Astrocyte (in vitro differentiated cells and primary cell): ENCODE results near the gene SLC9A1. TPM values are rescaled to one million over a fixed set of nuclear protein-coding genes. Genes with fewer than 3 reads are reported as not detected.
A peak's percentile ranks its signal among the peaks of the same experiment; 100 is the strongest.

Source experiments
- DNase-seq: peaks from one replicate; pipeline ENCODE4 v3.0.0-alpha.2; 2010; ENCODE audit warnings: low read depth
- FAIRE-seq: peaks from 2 replicates; lab custom pipeline; 2011; peaks lifted over from hg19 to GRCh38; lab: Jason Lieb, UNC
- H2AFZ ChIP-seq: 2 replicates; pipeline ENCODE4 v1.6.0; 2012; ENCODE audit warnings: low read depth, low read length, inconsistent platforms
- H3K27ac ChIP-seq: 2 replicates; pipeline ENCODE4 v1.5.1; 2011; ENCODE audit warnings: low read depth, low read length, inconsistent platforms
- H3K27me3 ChIP-seq: 2 replicates; pipeline ENCODE4 v1.6.0; 2011; ENCODE audit warnings: low read length, inconsistent platforms; ENCODE audit not compliant: insufficient read depth
- H3K36me3 ChIP-seq: 2 replicates; pipeline ENCODE4 v1.5.1; 2011; ENCODE audit warnings: low read length, inconsistent platforms; ENCODE audit not compliant: insufficient read depth
- H3K4me1 ChIP-seq: 2 replicates; pipeline ENCODE4 v1.5.1; 2011; ENCODE audit warnings: low read length, inconsistent platforms; ENCODE audit not compliant: insufficient read depth
- H3K4me2 ChIP-seq: 2 replicates; pipeline ENCODE4 v1.6.0; 2012; ENCODE audit warnings: low read length, inconsistent platforms
- H3K4me3 ChIP-seq: 2 replicates; pipeline ENCODE4 v1.5.1; 2011; ENCODE audit warnings: low read depth, mild to moderate bottlenecking, low read length, inconsistent platforms; ENCODE audit not compliant: insufficient read depth
- H3K79me2 ChIP-seq: 2 replicates; pipeline ENCODE4 v1.6.0; 2012; ENCODE audit warnings: mild to moderate bottlenecking, low read length, inconsistent platforms; ENCODE audit not compliant: insufficient read depth
- H3K9ac ChIP-seq: 2 replicates; pipeline ENCODE4 v1.6.0; 2012; ENCODE audit warnings: mild to moderate bottlenecking, low read length, inconsistent platforms
- H3K9me3 ChIP-seq: 2 replicates; pipeline ENCODE4 v1.5.1; 2012; ENCODE audit warnings: low read depth, mild to moderate bottlenecking, low read length, inconsistent platforms; ENCODE audit not compliant: insufficient read depth
- H4K20me1 ChIP-seq: 2 replicates; pipeline ENCODE4 v1.6.0; 2012; ENCODE audit warnings: low read length, inconsistent platforms; ENCODE audit not compliant: insufficient read depth
- H3K27ac Mint-ChIP-seq: one replicate; pipeline ENCODE4 v1.8.0; 2021; ENCODE audit warnings: mild to moderate bottlenecking, mixed read lengths; ENCODE audit not compliant: unreplicated experiment
- H3K27me3 Mint-ChIP-seq: one replicate; pipeline ENCODE4 v1.8.0; 2021; ENCODE audit warnings: low read depth, mixed read lengths; ENCODE audit not compliant: unreplicated experiment
- H3K36me3 Mint-ChIP-seq: one replicate; pipeline ENCODE4 v1.8.0; 2021; ENCODE audit warnings: low read depth, mixed read lengths; ENCODE audit not compliant: unreplicated experiment
- H3K4me1 Mint-ChIP-seq: one replicate; pipeline ENCODE4 v1.8.0; 2021; ENCODE audit warnings: low read depth, mixed read lengths; ENCODE audit not compliant: unreplicated experiment
- H3K4me3 Mint-ChIP-seq: one replicate; pipeline ENCODE4 v1.8.0; 2021; ENCODE audit warnings: mild to moderate bottlenecking, moderate library complexity, mixed read lengths; ENCODE audit not compliant: unreplicated experiment
- H3K9me3 Mint-ChIP-seq: one replicate; pipeline ENCODE4 v1.8.0; 2021; ENCODE audit warnings: mild to moderate bottlenecking, mixed read lengths; ENCODE audit not compliant: unreplicated experiment
- EZH2 ChIP-seq: IDR thresholded peaks from 2 replicates; pipeline ENCODE4 v1.6.1; 2012; ENCODE audit warnings: mild to moderate bottlenecking, low read length, inconsistent platforms; ENCODE audit not compliant: insufficient read depth
- total RNA-seq: library from RNA; stranded (reverse); gene quantifications from 2 replicates; pipeline ENCODE4 v1.2.1, GENCODE V29; 2021
- TF ChIP-seq, protein P1 (sequence below): IDR thresholded peaks from 2 replicates; pipeline ENCODE4 v1.5.1; 2011; ENCODE audit warnings: low read depth, mild to moderate bottlenecking, inconsistent platforms, low read length, moderate library complexity; ENCODE audit not compliant: insufficient read depth

Gene SLC9A1
- total RNA-seq, 1 donor from 2014 or later = 49.3 TPM

DNA sequence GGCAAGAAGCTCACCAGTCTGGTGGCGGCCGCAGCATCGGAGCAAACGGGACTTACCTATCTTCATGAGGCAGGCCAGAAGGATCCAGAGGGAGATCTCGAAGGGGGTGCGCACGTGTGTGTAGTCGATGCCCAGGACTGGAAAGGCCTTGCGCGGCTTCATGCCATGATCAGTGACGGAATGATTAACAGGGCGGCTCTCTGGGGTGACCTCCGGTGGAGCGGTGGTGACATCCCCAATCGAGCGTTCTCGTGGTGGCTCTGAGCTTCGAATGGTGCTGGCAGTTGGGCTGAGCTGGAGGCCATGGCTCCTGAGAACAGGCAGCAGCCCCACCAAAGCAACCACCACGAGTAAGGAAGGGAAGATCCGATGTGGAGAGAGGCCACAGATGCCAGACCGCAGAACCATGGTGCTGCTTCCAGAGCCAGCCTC is 982 bp downstream of the SLC9A1 start:
- no peak for DNase-seq
- Mint-ChIP-seq H3K4me1 (peaks cover 29% of the 10 kb centered on the region), H3K4me3 (peak overlapping the region; percentile 93), H3K36me3 (peaks cover 3% of the 10 kb centered on the region), H3K27me3 (no peaks in the 10 kb centered on the region), H3K27ac (peak overlapping the region; percentile 42), H3K9me3 (no peaks in the 10 kb centered on the region)
- Histone ChIP-seq H3K4me3 (peak overlapping the region; percentile 62), H3K79me2 (peaks cover 56% of the 10 kb centered on the region), H4K20me1 (peaks cover 52% of the 10 kb centered on the region), H3K9ac (peak overlapping the region; percentile 86), H2AFZ (no peak overlapping the region), H3K36me3 (no peaks in the 10 kb centered on the region), H3K9me3 (no peaks in the 10 kb centered on the region), H3K4me1 (peaks cover 33% of the 10 kb centered on the region), H3K4me2 (peak overlapping the region; percentile 94), H3K27ac (peak overlapping the region; percentile 67), H3K27me3 (no peaks in the 10 kb centered on the region)
- TF ChIP-seq, protein P1, sequence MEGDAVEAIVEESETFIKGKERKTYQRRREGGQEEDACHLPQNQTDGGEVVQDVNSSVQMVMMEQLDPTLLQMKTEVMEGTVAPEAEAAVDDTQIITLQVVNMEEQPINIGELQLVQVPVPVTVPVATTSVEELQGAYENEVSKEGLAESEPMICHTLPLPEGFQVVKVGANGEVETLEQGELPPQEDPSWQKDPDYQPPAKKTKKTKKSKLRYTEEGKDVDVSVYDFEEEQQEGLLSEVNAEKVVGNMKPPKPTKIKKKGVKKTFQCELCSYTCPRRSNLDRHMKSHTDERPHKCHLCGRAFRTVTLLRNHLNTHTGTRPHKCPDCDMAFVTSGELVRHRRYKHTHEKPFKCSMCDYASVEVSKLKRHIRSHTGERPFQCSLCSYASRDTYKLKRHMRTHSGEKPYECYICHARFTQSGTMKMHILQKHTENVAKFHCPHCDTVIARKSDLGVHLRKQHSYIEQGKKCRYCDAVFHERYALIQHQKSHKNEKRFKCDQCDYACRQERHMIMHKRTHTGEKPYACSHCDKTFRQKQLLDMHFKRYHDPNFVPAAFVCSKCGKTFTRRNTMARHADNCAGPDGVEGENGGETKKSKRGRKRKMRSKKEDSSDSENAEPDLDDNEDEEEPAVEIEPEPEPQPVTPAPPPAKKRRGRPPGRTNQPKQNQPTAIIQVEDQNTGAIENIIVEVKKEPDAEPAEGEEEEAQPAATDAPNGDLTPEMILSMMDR = no peak
- TF ChIP-seq EZH2 = no peak
- FAIRE-seq = no peak

DNA sequence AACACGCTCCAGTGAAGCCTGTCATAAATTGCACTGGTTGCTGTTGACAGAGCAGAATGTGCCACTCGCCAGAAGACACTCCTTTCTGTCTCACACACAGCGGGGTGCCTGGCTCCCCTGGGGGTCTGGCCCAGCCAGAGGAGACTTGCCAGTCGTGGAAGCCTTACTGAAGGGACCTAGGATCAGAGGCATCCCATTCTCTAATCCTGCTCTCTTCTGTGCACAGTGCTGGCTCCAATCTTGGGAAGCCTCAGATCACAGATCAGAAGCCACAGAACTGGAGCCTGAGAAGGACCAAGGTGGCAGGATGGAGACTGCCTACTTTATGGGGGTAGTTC is 1.4 kb downstream of the SLC9A1 start:
- Histone ChIP-seq H3K4me3 (peak overlapping the region; percentile 62), H2AFZ (no peak overlapping the region), H3K9ac (peak overlapping the region; percentile 86), H3K9me3 (no peaks in the 10 kb centered on the region), H3K27ac (peak overlapping the region; percentile 26), H3K4me1 (peaks cover 33% of the 10 kb centered on the region), H3K4me2 (peak overlapping the region; percentile 94), H4K20me1 (peaks cover 56% of the 10 kb centered on the region), H3K79me2 (peaks cover 60% of the 10 kb centered on the region), H3K36me3 (no peaks in the 10 kb centered on the region), H3K27me3 (no peaks in the 10 kb centered on the region)
- peaks cover 29% of the 10 kb centered on the region for H3K4me1 Mint-ChIP-seq
- peak overlapping the region; percentile 26 for H3K27ac Mint-ChIP-seq
- H3K9me3 Mint-ChIP-seq = no peaks in the 10 kb centered on the region
- H3K4me3 Mint-ChIP-seq = peak overlapping the region; percentile 93
- peaks cover 3% of the 10 kb centered on the region for H3K36me3 Mint-ChIP-seq
- FAIRE-seq = no peak
- no peaks in the 10 kb centered on the region for H3K27me3 Mint-ChIP-seq
- no peak for TF ChIP-seq EZH2
- TF ChIP-seq, protein P1 = no peak
- peak; percentile 6 for DNase-seq

DNA sequence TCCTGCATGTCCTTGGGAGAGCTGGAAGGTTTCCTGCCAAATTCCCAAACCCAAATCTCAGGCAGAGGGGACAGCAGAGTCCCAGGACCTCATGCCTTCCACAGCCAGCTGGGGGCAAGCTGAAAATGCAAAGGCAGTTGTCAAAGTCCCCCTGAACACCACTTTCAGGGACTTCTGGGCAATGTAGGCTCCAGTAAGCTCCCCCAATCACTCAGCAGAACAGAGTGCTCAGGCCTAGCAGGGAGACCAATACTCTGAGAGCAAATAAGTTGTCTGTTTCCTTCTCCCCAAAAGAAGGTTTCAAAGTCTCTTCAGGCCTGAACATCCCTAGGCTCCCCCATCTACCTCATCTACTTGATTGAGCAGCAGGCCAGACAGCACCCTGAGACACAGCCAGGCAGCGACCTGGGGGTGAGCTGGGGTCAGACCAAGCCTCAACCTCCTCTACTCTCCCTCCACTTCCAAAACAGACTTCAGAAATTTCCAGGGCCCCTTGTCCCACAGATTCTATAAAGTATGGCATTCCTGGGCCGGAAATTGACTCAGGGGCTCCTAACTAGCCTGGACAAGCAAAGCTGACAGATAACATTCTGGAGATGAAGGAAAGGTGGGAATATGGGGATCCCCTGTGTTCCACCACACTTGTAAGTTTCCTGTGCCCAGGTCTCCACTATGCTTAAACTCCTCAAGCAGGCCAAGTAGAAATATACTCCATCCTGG is 1.9 kb downstream of the SLC9A1 start:
- H4K20me1 ChIP-seq = peaks cover 62% of the 10 kb centered on the region
- peaks cover 65% of the 10 kb centered on the region for H3K79me2 ChIP-seq
- peaks cover 34% of the 10 kb centered on the region for H3K4me1 Mint-ChIP-seq

More for the DNA sequence above, 1.9 kb downstream of the SLC9A1 start:
- Histone ChIP-seq H3K9ac (peak overlapping the region; percentile 86), H3K4me1 (peaks cover 33% of the 10 kb centered on the region), H3K36me3 (no peaks in the 10 kb centered on the region), H2AFZ (no peak overlapping the region), H3K4me2 (peak overlapping the region; percentile 94), H3K4me3 (peak overlapping the region; percentile 62), H3K27me3 (no peaks in the 10 kb centered on the region), H3K27ac (peak overlapping the region; percentile 39), H3K9me3 (no peaks in the 10 kb centered on the region)
- FAIRE-seq (no peak), DNase-seq (no peak)
- H3K27me3 Mint-ChIP-seq = no peaks in the 10 kb centered on the region
- peak overlapping the region; percentile 93 for H3K4me3 Mint-ChIP-seq
- no peak for TF ChIP-seq EZH2
- TF ChIP-seq, protein P1 = no peak
- no peaks in the 10 kb centered on the region for H3K9me3 Mint-ChIP-seq
- peak overlapping the region; percentile 87 for H3K27ac Mint-ChIP-seq
- H3K36me3 Mint-ChIP-seq = peaks cover 3% of the 10 kb centered on the region
